GM06990 (cell line): ENCODE results near the gene CRYGD.
"Not testable (repeated sequence)": the region's sequence is repeated elsewhere in the genome, so short reads cannot be mapped to it uniquely, and the experiment has no call there.

ENCODE experiments used
- DNase-seq: peaks from one replicate; pipeline ENCODE4 v3.0.0-alpha.2; 2011; ENCODE audit not compliant: insufficient read length; ENCODE audit errors: extremely low read depth
- H3K27me3 ChIP-seq: replicated peaks from 2 replicates; pipeline ENCODE4 v1.6.0; 2011; ENCODE audit warnings: low read length; ENCODE audit not compliant: control insufficient read depth, insufficient read depth
- H3K36me3 ChIP-seq: 2 replicates; pipeline ENCODE4 v1.5.1; 2011; ENCODE audit warnings: low read length; ENCODE audit not compliant: control insufficient read depth, insufficient read depth
- H3K4me3 ChIP-seq: replicated peaks from 2 replicates; pipeline ENCODE4 v1.5.1; 2011; ENCODE audit warnings: low read depth, mild to moderate bottlenecking, control low read depth, low read length
- TF ChIP-seq, protein P1 (sequence below): IDR thresholded peaks from 2 replicates; pipeline ENCODE4 v1.5.1; 2011; ENCODE audit warnings: low read length, control low read depth, mild to moderate bottlenecking, inconsistent platforms; ENCODE audit not compliant: insufficient read depth, poor library complexity, severe bottlenecking

The CRYGD gene

DNA sequence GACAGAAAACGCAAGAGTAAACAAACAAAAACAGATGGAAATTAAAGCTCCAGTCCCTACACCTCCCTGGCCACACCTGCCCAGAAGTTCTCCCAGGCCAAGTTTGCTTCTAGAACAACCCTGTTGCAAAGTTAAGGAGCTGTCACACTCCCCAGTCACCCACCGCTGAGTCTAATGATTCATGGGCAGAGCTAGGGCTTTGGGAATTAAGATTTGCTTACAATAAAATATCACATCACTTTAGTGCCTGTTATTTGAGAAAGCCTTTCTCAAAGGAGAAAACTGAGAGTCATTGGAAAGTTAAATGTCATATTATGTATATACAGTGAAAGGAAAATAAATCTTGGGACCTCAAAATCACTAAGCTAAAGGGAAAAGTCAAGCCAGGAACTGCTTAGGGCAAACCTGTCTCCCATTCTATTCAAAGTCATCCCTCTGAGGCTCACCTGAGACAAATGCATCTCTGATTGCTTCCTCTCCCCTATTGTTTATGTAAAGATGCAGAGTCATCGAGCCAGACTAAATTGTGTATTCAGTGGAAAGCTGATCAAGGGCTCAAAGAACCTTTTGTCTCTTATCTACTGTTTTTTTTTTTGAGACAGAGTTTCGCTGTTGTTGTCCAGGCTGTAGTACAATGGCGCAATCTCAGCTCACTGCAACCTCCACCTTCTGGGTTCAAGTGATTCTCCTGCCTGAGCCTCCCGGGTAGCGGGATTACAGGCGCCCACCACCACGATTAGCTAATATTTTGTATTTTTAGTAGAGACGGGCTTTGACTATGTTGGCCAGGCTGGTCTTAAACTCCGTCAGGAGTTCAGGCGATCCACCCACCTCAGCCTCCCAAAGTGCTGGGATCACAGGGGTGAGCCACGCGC lies 18.8 kb upstream of the CRYGD start:
- DNase-seq: no peak
- H3K4me3 ChIP-seq: no peak overlapping the region
- TF ChIP-seq, protein P1, sequence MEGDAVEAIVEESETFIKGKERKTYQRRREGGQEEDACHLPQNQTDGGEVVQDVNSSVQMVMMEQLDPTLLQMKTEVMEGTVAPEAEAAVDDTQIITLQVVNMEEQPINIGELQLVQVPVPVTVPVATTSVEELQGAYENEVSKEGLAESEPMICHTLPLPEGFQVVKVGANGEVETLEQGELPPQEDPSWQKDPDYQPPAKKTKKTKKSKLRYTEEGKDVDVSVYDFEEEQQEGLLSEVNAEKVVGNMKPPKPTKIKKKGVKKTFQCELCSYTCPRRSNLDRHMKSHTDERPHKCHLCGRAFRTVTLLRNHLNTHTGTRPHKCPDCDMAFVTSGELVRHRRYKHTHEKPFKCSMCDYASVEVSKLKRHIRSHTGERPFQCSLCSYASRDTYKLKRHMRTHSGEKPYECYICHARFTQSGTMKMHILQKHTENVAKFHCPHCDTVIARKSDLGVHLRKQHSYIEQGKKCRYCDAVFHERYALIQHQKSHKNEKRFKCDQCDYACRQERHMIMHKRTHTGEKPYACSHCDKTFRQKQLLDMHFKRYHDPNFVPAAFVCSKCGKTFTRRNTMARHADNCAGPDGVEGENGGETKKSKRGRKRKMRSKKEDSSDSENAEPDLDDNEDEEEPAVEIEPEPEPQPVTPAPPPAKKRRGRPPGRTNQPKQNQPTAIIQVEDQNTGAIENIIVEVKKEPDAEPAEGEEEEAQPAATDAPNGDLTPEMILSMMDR: no peak
- no peaks in the 10 kb centered on the region for H3K27me3 ChIP-seq
- H3K36me3 ChIP-seq: no peaks in the 10 kb centered on the region

DNA sequence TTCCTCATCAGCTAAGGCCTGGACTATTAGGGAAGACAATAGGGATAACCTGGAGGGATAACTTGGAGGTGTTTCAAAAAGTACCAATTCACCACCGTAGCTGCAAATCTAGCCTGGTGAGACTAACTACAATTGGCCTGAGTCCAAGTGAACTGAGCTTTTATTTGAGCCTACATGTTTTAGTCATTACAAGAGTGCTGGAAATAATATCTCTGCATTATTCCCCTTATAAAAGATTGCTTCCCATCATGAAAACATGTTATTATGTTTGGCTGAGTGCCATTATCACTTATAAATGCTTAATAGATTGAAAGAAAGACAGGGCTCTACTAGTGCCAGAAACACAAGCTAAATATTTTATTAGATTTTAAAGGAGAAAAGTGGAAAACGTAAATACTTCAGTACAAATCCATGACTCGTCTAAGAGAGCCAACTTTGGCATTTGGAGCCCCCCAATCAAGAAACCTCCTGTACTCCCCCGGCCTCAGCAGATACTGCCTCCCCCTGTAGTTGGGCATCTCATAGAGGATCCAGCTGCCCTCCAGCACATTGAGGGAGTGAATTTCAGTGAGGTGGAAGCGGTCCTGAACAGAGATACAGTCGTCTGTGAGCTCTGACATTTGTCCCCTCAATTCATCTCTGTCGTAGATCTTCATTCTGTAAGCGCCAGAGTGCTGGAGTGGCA lies 18.1 kb upstream of the CRYGD start:
- no peaks in the 10 kb centered on the region for H3K36me3 ChIP-seq
- TF ChIP-seq, protein P1: no peak
- no peaks in the 10 kb centered on the region for H3K27me3 ChIP-seq
- no peak overlapping the region for H3K4me3 ChIP-seq
- DNase-seq: no peak

DNA sequence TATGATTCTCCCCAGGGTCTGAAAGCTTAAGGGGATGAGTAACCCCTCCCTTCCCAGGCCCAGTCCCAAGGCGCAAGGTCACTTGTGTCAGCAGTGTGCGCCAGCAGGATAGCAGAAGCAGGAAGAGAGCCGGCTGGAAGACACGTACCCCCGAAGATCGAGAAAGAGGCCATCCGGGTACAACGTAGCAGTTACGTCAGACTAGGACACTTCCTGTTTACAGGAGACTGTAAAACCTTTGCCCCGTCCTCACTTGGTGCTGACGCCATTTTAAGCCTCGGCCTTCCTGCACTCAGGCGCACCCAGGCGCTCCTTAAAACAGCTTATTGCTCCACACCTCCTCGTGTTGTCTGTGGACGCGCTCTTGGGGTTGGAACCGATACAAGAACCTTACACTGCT lies 15.1 kb upstream of the CRYGD start:
- no peak overlapping the region for H3K4me3 ChIP-seq
- TF ChIP-seq, protein P1: no peak
- no peaks in the 10 kb centered on the region for H3K36me3 ChIP-seq
- no peak for DNase-seq
- no peaks in the 10 kb centered on the region for H3K27me3 ChIP-seq

DNA sequence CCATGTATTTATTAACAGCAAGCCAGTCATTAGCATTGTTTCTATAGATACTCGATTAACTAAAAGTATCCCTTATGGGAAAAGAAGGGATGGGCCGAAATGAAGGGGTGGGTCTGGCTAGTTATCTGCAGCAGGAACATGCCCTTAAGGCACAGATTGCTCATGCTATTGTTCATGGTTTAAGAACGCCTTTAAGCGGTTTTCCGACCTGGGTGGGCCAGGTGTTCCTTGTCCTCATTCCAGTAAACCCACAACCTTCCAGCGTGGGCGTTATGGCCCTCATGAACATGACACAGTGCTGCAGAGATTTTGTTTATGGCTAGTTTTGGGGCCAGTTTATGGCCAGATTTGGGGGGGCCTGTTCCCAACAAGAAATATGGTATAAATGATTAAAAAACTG lies 14.0 kb upstream of the CRYGD start:
- H3K27me3 ChIP-seq, DNase-seq, H3K4me3 ChIP-seq, H3K36me3 ChIP-seq: not testable (repeated sequence)

DNA sequence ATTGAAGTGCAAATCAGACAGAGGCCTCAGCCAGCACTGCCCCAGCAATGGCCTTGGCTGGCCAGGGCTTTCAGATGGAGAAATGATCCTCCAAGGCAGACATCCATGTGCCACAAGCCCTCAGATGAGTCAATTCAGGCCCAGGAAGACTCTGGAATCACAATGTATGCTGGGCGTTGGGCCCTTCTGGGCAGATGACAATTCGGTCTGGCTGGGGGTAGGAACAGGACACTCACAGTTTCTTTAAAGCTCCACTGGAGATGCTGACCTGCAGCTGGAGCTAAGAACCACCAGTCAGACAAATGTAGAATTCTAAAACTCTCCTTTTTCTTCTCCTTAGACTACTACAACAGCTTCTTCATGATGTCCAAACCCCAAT lies 12.4 kb upstream of the CRYGD start:
- no peak for DNase-seq
- H3K27me3 ChIP-seq: no peaks in the 10 kb centered on the region
- TF ChIP-seq, protein P1: no peak
- no peak overlapping the region for H3K4me3 ChIP-seq
- no peaks in the 10 kb centered on the region for H3K36me3 ChIP-seq
